ENCODE measurements around the gene TTC39C. TPM values are rescaled to one million over a fixed set of nuclear protein-coding genes. Genes with fewer than 3 reads are reported as not detected.

TTC39C gene
- polyA plus RNA-seq, 1 experiment: 24.3 TPM

DNA sequence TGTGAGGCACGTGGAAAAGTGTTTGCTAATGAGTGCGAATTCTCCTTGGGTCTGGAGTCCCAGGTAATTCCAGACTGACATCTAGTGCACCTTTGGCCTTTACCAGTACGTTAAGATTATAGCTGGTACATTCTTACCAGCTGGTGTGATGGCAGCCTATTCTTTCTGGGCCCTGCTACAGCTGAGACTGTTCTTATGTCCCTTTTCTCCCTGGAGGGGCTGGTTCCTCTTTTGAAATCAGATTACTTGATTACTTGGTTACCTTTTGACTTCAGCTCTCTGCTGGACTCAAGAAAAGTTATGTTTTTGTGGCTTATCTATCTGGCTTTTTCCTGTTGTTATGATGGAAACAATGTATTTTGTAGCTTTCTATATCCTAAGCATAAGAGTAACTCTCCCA is 138.8 kb downstream of the TTC39C start:
- Histone ChIP-seq H3K4me3 (ENCODE audit: low read depth, low read length) (no peak overlapping the region), H3K9me3 (ENCODE audit: control insufficient read depth, insufficient read depth, low read length) (no peaks in the 10 kb centered on the region; the same call in 1 of the 2 replicates), H3K27ac (ENCODE audit: low read depth, low read length) (no peak overlapping the region), H3K27me3 (ENCODE audit: control insufficient read depth, insufficient read depth, low read length) (no peaks in the 10 kb centered on the region)
- ChIA-PET CTCF (interaction anchor here (1.5 kb wide), 1 partner anchor 335 kb away, joined by 3 read pairs; no protein-coding TSS in a partner anchor), POLR2A (interaction anchor here (4.3 kb wide), 1 partner anchor 14 kb away, joined by 29 read pairs; the partner anchor contains the start of gene CABYR)
- TF ChIP-seq, protein P1, sequence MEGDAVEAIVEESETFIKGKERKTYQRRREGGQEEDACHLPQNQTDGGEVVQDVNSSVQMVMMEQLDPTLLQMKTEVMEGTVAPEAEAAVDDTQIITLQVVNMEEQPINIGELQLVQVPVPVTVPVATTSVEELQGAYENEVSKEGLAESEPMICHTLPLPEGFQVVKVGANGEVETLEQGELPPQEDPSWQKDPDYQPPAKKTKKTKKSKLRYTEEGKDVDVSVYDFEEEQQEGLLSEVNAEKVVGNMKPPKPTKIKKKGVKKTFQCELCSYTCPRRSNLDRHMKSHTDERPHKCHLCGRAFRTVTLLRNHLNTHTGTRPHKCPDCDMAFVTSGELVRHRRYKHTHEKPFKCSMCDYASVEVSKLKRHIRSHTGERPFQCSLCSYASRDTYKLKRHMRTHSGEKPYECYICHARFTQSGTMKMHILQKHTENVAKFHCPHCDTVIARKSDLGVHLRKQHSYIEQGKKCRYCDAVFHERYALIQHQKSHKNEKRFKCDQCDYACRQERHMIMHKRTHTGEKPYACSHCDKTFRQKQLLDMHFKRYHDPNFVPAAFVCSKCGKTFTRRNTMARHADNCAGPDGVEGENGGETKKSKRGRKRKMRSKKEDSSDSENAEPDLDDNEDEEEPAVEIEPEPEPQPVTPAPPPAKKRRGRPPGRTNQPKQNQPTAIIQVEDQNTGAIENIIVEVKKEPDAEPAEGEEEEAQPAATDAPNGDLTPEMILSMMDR (IDR thresholded peaks at IDR 0.05; ENCODE audit: low read depth, low read length): no peak
- no peak for DNase-seq (ENCODE audit: low read depth, low spot score)

DNA sequence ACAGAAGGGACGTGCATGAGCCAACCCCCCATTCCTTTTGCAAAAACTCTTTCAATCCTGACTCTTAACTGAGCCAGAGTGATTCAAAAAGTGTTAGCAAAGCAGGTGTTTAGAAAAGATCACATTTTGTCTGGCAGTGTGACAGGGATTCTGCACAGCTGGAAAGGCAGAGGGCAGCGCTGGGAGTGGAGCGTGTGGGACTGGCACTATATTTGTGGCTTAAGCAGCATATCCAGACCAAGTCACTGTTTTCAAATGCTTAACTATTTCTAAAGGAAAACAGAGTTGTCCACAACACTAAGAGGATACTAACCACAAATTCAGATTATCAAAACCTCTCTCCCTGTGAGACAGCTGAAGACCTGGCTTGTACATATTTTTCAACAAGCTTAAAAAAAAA is 143.3 kb downstream of the TTC39C start:
- H3K9me3 ChIP-seq (ENCODE audit: control insufficient read depth, insufficient read depth, low read length): no peaks in the 10 kb centered on the region
- POLR2A ChIA-PET: no interaction called here
- CTCF ChIA-PET: no interaction called here
- no peak overlapping the region for H3K27ac ChIP-seq (ENCODE audit: low read depth, low read length)
- DNase-seq (ENCODE audit: low read depth, low spot score): no peak
- TF ChIP-seq, protein P1 (IDR thresholded peaks at IDR 0.05; ENCODE audit: low read depth, low read length): no peak
- no peak overlapping the region for H3K4me3 ChIP-seq (ENCODE audit: low read depth, low read length)
- no peaks in the 10 kb centered on the region for H3K27me3 ChIP-seq (ENCODE audit: control insufficient read depth, insufficient read depth, low read length)

DNA sequence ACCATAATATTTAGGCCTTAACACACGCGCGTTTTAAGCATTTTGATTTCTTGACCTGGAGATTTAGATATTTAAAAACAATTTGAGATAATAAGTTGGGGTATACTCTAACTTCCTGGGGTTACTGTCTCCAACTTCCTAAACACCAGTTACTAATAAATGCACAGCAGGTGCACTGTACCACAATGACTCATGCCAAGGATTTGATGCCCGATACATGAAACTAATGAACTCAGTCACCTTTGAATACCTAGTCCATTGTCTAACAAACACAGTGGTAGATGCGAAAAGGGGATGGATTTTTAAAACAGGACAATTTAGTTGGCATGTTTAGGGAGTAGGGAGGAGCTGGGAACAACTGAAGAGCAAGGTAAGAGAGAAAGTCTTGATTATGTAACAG is 145.5 kb downstream of the TTC39C start:
- no peaks in the 10 kb centered on the region for H3K27me3 ChIP-seq (ENCODE audit: control insufficient read depth, insufficient read depth, low read length)
- no peak overlapping the region for H3K4me3 ChIP-seq (ENCODE audit: low read depth, low read length)
- TF ChIP-seq, protein P1 (IDR thresholded peaks at IDR 0.05; ENCODE audit: low read depth, low read length): no peak
- H3K27ac ChIP-seq (ENCODE audit: low read depth, low read length): no peak overlapping the region
- CTCF ChIA-PET: no interaction called here
- POLR2A ChIA-PET: no interaction called here
- DNase-seq (ENCODE audit: low read depth, low spot score): no peak
- no peaks in the 10 kb centered on the region for H3K9me3 ChIP-seq (ENCODE audit: control insufficient read depth, insufficient read depth, low read length)

DNA sequence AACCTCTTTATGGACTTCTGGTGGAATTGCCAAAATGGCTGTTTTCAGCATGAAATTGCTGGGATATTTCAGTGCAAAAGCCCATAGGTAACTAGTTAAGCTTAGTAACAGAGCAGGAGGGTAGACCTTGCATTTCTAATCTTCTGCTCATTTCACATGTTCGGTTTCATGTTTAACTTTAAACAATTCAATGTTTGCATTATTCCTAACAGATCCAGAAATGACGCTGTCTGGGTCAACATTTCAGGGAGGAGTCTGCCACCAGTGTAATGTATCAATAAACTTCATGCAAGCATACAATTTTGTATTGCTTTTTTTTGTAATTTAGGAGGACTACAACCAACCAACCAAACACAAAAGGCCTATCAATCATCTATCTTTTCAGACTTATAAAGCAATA is 146.8 kb downstream of the TTC39C start:
- no peak overlapping the region for H3K27ac ChIP-seq (ENCODE audit: low read depth, low read length)
- DNase-seq (ENCODE audit: low read depth, low spot score): no peak
- no peaks in the 10 kb centered on the region for H3K9me3 ChIP-seq (ENCODE audit: control insufficient read depth, insufficient read depth, low read length)
- no peaks in the 10 kb centered on the region for H3K27me3 ChIP-seq (ENCODE audit: control insufficient read depth, insufficient read depth, low read length)
- TF ChIP-seq, protein P1 (IDR thresholded peaks at IDR 0.05; ENCODE audit: low read depth, low read length): no peak
- H3K4me3 ChIP-seq (ENCODE audit: low read depth, low read length): no peak overlapping the region
- ChIA-PET CTCF (interaction anchor here (2.0 kb wide), 1 partner anchor 15 kb away, joined by 6 read pairs; no protein-coding TSS in a partner anchor), POLR2A (no interaction called here)

DNA sequence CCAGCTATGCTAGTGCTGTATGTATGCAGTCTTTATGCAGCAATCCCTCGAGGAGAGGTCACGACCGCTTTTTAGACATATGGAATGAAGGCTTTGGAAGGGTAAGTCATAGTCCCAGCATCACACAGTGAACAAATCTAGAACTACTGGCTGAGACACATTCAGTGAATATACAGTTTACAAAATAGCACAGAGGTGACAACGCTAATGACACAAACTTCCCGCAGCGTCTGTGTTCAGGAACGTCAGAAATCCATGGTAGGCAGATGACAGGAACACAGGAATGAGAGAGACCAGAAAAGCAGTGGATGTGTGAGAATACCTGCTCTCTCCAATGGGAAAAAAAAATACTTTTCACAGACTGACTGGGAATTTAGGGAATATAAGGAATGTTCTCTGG is 153.9 kb downstream of the TTC39C start:
- CTCF ChIA-PET: no interaction called here
- H3K4me3 ChIP-seq (ENCODE audit: low read depth, low read length): no peak overlapping the region
- TF ChIP-seq, protein P1 (IDR thresholded peaks at IDR 0.05; ENCODE audit: low read depth, low read length): no peak
- H3K27ac ChIP-seq (ENCODE audit: low read depth, low read length): no peak overlapping the region
- no peaks in the 10 kb centered on the region for H3K9me3 ChIP-seq (ENCODE audit: control insufficient read depth, insufficient read depth, low read length)
- no peak for DNase-seq (ENCODE audit: low read depth, low spot score)
- POLR2A ChIA-PET: no interaction called here
- H3K27me3 ChIP-seq (ENCODE audit: control insufficient read depth, insufficient read depth, low read length): no peaks in the 10 kb centered on the region

Data from AG04450 (cell line).